Activated naive CD4-positive, alpha-beta T cell treated with anti-CD3 and anti-CD28 coated beads, Interleukin-2, amount 10 ng/mL, durations not matched to agents 7 days and 5 days (primary cell): ENCODE data around the gene TTLL10.

Experiments
- CTCF ChIA-PET: fragments of 350-600 bp; sonication (Branson Sonifier 250); formaldehyde crosslinking; loops from one replicate; lab custom pipeline; 2021; ENCODE audit warnings: antibody characterized with exemption; lab: Charles Lee
- DNase-seq: peaks from one replicate; pipeline ENCODE4 v3.0.0-alpha.2; 2020
- H3K27ac Mint-ChIP-seq: one replicate; pipeline ENCODE4 v1.8.0; 2021; ENCODE audit warnings: mild to moderate bottlenecking, moderate library complexity, mixed read lengths
- H3K27me3 Mint-ChIP-seq: one replicate; pipeline ENCODE4 v1.8.0; 2021; ENCODE audit warnings: mild to moderate bottlenecking, mixed read lengths
- H3K36me3 Mint-ChIP-seq: one replicate; pipeline ENCODE4 v1.8.0; 2021; ENCODE audit warnings: mixed read lengths
- H3K4me1 Mint-ChIP-seq: one replicate; pipeline ENCODE4 v1.8.0; 2021; ENCODE audit warnings: mixed read lengths
- H3K4me3 Mint-ChIP-seq: one replicate; pipeline ENCODE4 v1.8.0; 2021; ENCODE audit warnings: mild to moderate bottlenecking, moderate library complexity, mixed read lengths
- H3K9me3 Mint-ChIP-seq: one replicate; pipeline ENCODE4 v1.8.0; 2021; ENCODE audit warnings: mixed read lengths

The TTLL10 gene

DNA sequence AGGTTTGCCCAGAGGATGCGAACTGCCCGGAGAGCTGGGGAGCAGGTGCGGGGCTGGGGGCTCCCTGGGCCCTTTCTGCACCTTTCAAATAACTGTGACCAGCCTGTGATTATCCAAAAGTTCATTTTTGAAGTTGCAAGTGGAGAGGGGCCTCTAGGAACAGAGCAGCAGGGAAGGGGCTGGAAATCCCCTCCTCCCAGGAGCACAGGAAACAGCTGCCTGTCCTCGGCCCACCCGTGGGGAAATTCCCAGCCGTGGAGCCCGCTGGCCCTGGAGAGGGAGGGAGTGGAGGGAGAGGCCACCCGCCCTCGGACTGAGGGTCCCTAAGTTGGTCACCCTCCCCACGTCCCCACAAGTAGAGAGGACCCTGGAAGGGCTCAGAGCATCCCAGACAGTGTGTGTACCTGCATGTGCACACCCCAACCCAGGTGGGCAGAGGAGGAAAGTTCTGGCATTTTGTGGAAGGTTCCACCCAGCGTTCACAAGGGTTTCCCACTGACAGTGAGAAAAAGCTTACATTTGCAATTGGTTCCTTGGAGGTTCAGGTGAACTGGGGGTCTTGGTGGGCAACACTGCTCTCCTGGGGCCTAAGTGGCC, 41.5 kb downstream of the TTLL10 start:
- peaks cover 8% of the 10 kb centered on the region for H3K27me3 Mint-ChIP-seq
- peaks cover 17% of the 10 kb centered on the region for H3K36me3 Mint-ChIP-seq
- H3K9me3 Mint-ChIP-seq = no peaks in the 10 kb centered on the region
- H3K27ac Mint-ChIP-seq = no peak overlapping the region
- CTCF ChIA-PET = interaction anchor here (1.4 to 3.5 kb wide), 2 partner anchors 19 to 93 kb away, joined by 3 to 14 read pairs; no protein-coding TSS in a partner anchor
- H3K4me3 Mint-ChIP-seq = no peak overlapping the region
- DNase-seq = no peak
- H3K4me1 Mint-ChIP-seq = peaks cover 29% of the 10 kb centered on the region

GRCh38 chr1:1215881-1216605, 42.4 kb downstream of the TTLL10 start:
- Mint-ChIP-seq H3K4me3 (no peak overlapping the region), H3K27ac (peak overlapping the region; percentile 62), H3K36me3 (peaks cover 24% of the 10 kb centered on the region), H3K9me3 (no peaks in the 10 kb centered on the region), H3K4me1 (peaks cover 29% of the 10 kb centered on the region), H3K27me3 (no peaks in the 10 kb centered on the region)
- no peak for DNase-seq
- CTCF ChIA-PET = interaction anchor here (0.8 to 3.5 kb wide), 3 partner anchors 15 to 94 kb away, joined by 3 to 14 read pairs (median 3); no protein-coding TSS in a partner anchor

GRCh38 chr1:1216770-1217620, 43.3 kb downstream of the TTLL10 start:
- H3K36me3 Mint-ChIP-seq = peaks cover 30% of the 10 kb centered on the region
- DNase-seq = no peak
- no peak overlapping the region for H3K4me3 Mint-ChIP-seq
- H3K27ac Mint-ChIP-seq = peak overlapping the region; percentile 62
- CTCF ChIA-PET = interaction anchor here (3.5 kb wide), 1 partner anchor 95 kb away, joined by 14 read pairs; no protein-coding TSS in a partner anchor
- H3K9me3 Mint-ChIP-seq = no peaks in the 10 kb centered on the region
- peaks cover 27% of the 10 kb centered on the region for H3K4me1 Mint-ChIP-seq
- no peaks in the 10 kb centered on the region for H3K27me3 Mint-ChIP-seq

GRCh38 chr1:1217621-1218523, 44.2 kb downstream of the TTLL10 start:
- CTCF ChIA-PET = no interaction called here
- Mint-ChIP-seq H3K4me3 (no peak overlapping the region), H3K4me1 (peaks cover 27% of the 10 kb centered on the region), H3K27me3 (no peaks in the 10 kb centered on the region), H3K9me3 (no peaks in the 10 kb centered on the region), H3K36me3 (peaks cover 33% of the 10 kb centered on the region), H3K27ac (no peak overlapping the region)
- DNase-seq = no peak

GRCh38 chr1:1218524-1219200, 45.0 kb downstream of the TTLL10 start:
- H3K4me1 Mint-ChIP-seq = peaks cover 26% of the 10 kb centered on the region
- CTCF ChIA-PET = no interaction called here
- no peaks in the 10 kb centered on the region for H3K9me3 Mint-ChIP-seq
- no peak overlapping the region for H3K27ac Mint-ChIP-seq
- no peak for DNase-seq
- peaks cover 39% of the 10 kb centered on the region for H3K36me3 Mint-ChIP-seq
- H3K4me3 Mint-ChIP-seq = no peak overlapping the region
- H3K27me3 Mint-ChIP-seq = no peaks in the 10 kb centered on the region

GRCh38 chr1:1219341-1219740, 45.7 kb downstream of the TTLL10 start:
- CTCF ChIA-PET = no interaction called here
- H3K4me3 Mint-ChIP-seq = no peak overlapping the region
- H3K4me1 Mint-ChIP-seq = peaks cover 21% of the 10 kb centered on the region
- DNase-seq = no peak
- peaks cover 42% of the 10 kb centered on the region for H3K36me3 Mint-ChIP-seq
- H3K27me3 Mint-ChIP-seq = no peaks in the 10 kb centered on the region
- no peaks in the 10 kb centered on the region for H3K9me3 Mint-ChIP-seq
- no peak overlapping the region for H3K27ac Mint-ChIP-seq

GRCh38 chr1:1220197-1220596, 46.5 kb downstream of the TTLL10 start:
- peaks cover 48% of the 10 kb centered on the region for H3K36me3 Mint-ChIP-seq
- H3K4me1 Mint-ChIP-seq = peaks cover 13% of the 10 kb centered on the region
- peak overlapping the region; percentile 31 for H3K27ac Mint-ChIP-seq
- H3K4me3 Mint-ChIP-seq = no peak overlapping the region
- H3K9me3 Mint-ChIP-seq = no peaks in the 10 kb centered on the region
- CTCF ChIA-PET = no interaction called here
- DNase-seq = no peak
- H3K27me3 Mint-ChIP-seq = no peaks in the 10 kb centered on the region

DNA sequence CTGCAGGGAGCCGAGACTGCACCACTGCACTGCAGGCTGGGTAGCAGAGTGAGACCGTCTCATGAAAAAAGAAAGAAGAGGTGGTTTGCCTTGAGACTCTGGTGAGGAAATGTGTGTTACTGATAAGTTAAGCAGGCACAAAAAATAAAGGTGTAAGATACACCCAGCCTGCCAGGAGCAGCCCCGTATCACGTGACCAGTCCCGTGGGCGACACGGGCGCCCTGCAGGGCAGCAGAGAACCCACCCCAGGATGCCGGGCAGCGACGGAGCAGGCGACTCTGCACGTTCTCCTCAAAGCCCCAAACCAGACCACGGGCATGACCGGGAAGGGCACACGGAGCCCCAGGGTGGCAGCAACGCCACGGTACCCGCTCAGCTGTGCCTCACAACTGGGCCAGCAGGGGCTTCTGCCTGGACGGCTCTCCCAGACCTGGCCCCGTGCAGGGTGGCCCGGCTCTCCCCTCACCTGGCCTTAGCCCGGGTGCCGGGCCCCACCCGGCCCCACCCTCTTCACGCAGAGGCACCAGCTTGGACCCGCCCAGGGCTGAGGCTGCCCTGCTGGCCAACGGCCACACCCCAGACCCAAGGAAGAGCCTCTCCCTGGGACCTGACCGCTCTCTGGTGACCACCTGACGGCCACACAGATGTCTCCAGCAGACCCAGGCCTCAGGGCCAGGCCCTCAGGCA, 48.4 kb downstream of the TTLL10 start:
- CTCF ChIA-PET = no interaction called here
- peaks cover 6% of the 10 kb centered on the region for H3K4me1 Mint-ChIP-seq
- H3K9me3 Mint-ChIP-seq = no peaks in the 10 kb centered on the region
- DNase-seq = no peak
- H3K36me3 Mint-ChIP-seq = peaks cover 49% of the 10 kb centered on the region
- H3K27me3 Mint-ChIP-seq = no peaks in the 10 kb centered on the region
- H3K4me3 Mint-ChIP-seq = no peak overlapping the region
- H3K27ac Mint-ChIP-seq = no peak overlapping the region

DNA sequence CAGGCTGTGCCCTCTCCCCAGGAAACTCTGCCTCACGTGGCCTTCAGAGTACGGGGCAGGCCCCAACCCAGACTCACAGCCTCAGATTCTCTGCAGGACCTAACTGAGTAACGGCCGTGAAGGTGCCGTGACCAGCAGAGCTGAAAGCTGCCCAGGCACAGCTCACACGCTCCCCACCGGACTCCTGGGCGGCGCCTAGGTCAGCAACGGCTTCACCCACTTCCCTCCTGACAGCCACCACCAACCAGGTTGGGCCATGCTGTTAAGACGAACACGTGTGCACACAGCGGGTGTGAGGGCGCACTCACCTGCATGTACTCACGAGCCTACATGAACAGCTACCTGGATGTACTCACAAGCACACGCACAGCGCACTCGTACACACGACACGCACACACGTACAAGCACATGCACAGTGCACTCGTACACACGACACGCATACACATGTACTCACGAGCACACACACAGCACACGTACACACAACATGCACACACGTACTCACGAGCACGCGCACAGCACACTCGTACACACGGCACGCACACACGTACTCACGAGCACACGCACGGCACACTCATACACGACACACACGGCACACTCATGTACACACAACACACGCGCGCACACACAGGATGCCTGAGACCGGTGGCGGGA, 49.0 kb downstream of the TTLL10 start:
- peaks cover 5% of the 10 kb centered on the region for H3K4me1 Mint-ChIP-seq
- H3K36me3 Mint-ChIP-seq = peaks cover 46% of the 10 kb centered on the region
- H3K4me3 Mint-ChIP-seq = no peak overlapping the region
- CTCF ChIA-PET = no interaction called here
- no peaks in the 10 kb centered on the region for H3K9me3 Mint-ChIP-seq
- H3K27ac Mint-ChIP-seq = peak overlapping the region; percentile 80
- DNase-seq = no peak
- H3K27me3 Mint-ChIP-seq = no peaks in the 10 kb centered on the region

DNA sequence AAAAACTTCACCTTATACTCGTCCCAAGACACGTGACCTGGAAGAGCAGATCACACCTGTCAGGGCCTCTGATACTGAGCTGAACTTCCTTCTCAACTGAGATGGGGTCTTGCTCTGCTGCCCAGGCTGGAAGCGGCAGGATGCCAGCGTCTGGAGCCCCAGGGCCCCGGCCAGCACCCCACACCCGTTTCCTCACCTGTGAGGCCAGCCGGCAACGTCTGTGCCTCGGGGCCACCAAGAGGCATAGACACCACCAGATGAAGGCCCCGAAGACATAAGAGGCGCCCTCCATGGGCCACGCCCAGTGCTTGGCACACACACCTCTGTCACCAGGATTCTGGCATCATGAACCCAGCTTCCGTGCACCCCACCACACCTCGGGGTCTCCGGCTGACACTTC, 49.6 kb downstream of the TTLL10 start:
- CTCF ChIA-PET = no interaction called here
- Mint-ChIP-seq H3K4me3 (no peak overlapping the region), H3K4me1 (peaks cover 4% of the 10 kb centered on the region), H3K27me3 (no peaks in the 10 kb centered on the region), H3K27ac (peak overlapping the region; percentile 80), H3K36me3 (peaks cover 42% of the 10 kb centered on the region), H3K9me3 (no peaks in the 10 kb centered on the region)
- DNase-seq = no peak

DNA sequence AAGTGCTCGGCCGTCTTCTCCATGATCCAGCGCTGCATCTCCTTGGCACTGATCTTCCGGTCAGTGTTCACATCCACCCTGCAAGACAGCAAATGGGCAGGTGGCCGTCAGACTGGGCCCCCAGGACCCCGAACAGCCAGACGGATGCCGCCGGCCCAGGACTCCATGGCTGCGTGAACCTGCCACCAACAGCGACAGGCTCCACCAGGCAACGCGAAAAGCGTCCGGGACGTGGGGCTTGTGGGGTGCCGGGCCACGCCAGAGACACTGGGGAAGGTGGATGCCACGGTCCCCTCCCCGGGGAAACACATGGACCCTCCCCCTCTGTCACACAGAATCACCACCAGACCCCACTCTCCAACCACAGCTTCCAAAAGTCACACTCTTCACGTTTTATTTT, 50.2 kb downstream of the TTLL10 start:
- H3K9me3 Mint-ChIP-seq = no peaks in the 10 kb centered on the region
- no peak overlapping the region for H3K27ac Mint-ChIP-seq
- no peak for DNase-seq
- H3K4me3 Mint-ChIP-seq = no peak overlapping the region
- H3K27me3 Mint-ChIP-seq = no peaks in the 10 kb centered on the region
- CTCF ChIA-PET = no interaction called here
- peaks cover 44% of the 10 kb centered on the region for H3K36me3 Mint-ChIP-seq
- H3K4me1 Mint-ChIP-seq = peaks cover 4% of the 10 kb centered on the region

GRCh38 chr1:1225238-1225845, 51.7 kb downstream of the TTLL10 start:
- Mint-ChIP-seq H3K4me3 (no peak overlapping the region), H3K27me3 (no peaks in the 10 kb centered on the region), H3K27ac (no peak overlapping the region), H3K4me1 (peaks cover 12% of the 10 kb centered on the region), H3K9me3 (no peaks in the 10 kb centered on the region), H3K36me3 (peaks cover 50% of the 10 kb centered on the region)
- CTCF ChIA-PET = no interaction called here
- no peak for DNase-seq
